Peyer's patch (tissue), 4 donors: ENCODE data around the gene BRCA2.

Experiments used
- POLR2A ChIP-seq, 2 donors: fragments of 450-650 bp; IDR thresholded peaks; one replicate each; pipeline ENCODE4 v1.5.1; 2017; ENCODE audit warnings: antibody characterized with exemption in 2 of 2, mild to moderate bottlenecking in 2 of 2, moderate library complexity in 2 of 2
- TF ChIP-seq, protein P1 (sequence below), 6 experiments: fragments of 450-650 bp in 4 of 6; fragments of 200-600 bp in 2 of 6; sonication (generic) in 1 of 6; IDR thresholded peaks; one replicate each; pipeline ENCODE4 v1.5.1; 2017 to 2019; ENCODE audit warnings: antibody characterized with exemption in 6 of 6, mild to moderate bottlenecking in 3 of 6, moderate library complexity in 1 of 6

DNA sequence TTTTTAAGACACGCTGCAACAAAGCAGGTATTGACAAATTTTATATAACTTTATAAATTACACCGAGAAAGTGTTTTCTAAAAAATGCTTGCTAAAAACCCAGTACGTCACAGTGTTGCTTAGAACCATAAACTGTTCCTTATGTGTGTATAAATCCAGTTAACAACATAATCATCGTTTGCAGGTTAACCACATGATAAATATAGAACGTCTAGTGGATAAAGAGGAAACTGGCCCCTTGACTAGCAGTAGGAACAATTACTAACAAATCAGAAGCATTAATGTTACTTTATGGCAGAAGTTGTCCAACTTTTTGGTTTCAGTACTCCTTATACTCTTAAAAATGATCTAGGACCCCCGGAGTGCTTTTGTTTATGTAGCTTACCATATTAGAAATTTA lies 1.2 kb downstream of the BRCA2 start:
- TF ChIP-seq, protein P1, sequence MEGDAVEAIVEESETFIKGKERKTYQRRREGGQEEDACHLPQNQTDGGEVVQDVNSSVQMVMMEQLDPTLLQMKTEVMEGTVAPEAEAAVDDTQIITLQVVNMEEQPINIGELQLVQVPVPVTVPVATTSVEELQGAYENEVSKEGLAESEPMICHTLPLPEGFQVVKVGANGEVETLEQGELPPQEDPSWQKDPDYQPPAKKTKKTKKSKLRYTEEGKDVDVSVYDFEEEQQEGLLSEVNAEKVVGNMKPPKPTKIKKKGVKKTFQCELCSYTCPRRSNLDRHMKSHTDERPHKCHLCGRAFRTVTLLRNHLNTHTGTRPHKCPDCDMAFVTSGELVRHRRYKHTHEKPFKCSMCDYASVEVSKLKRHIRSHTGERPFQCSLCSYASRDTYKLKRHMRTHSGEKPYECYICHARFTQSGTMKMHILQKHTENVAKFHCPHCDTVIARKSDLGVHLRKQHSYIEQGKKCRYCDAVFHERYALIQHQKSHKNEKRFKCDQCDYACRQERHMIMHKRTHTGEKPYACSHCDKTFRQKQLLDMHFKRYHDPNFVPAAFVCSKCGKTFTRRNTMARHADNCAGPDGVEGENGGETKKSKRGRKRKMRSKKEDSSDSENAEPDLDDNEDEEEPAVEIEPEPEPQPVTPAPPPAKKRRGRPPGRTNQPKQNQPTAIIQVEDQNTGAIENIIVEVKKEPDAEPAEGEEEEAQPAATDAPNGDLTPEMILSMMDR (IDR thresholded peaks at IDR 0.05): no peak
- no peak for TF ChIP-seq POLR2A (IDR thresholded peaks at IDR 0.05)
